ENCODE results near the gene SERPINB4. TPM values are rescaled to one million over a fixed set of nuclear protein-coding genes. Genes with fewer than 3 reads are reported as not detected.
"Not testable (repeated sequence)": the region's sequence is repeated elsewhere in the genome, so short reads cannot be mapped to it uniquely, and the experiment has no call there.

Gene SERPINB4
- total RNA-seq, 4 donors from 2014 or later: not detected

- ATAC-seq (ENCODE audit: low FRiP score): no peak
- DNase-seq (ENCODE audit: low spot score): no peak
- no peak for TF ChIP-seq CTCF (IDR thresholded peaks at IDR 0.05)
These were observed 2.9 kb upstream of the SERPINB4 start for GRCh38 chr18:63646936-63647335.

DNA sequence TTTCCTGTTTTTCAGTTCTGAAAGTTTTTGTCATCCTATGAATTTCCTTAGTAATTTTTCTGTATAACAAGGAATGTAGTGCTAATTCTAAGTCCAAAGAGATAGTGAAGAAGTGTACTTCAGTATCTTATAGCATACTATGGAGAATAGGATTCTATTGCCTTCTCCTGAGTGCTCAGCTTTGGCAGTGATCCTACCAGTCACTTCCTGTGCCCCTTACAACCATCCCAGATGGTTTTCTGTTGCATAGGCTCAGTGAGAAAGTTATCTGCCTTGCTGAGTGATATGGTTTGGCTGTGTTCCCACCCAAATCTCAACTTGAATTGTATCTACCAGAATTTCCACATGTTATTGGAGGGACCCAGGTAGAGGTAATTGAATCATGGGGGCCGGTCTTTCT is 638 bp upstream of the SERPINB4 start:
- not testable (repeated sequence) for DNase-seq (ENCODE audit: low spot score); ATAC-seq (ENCODE audit: low FRiP score)

GRCh38 chr18:63642668-63643356 is 1.2 kb downstream of the SERPINB4 start:
- not testable (repeated sequence) for ATAC-seq (ENCODE audit: low FRiP score); DNase-seq (ENCODE audit: low spot score)

DNA sequence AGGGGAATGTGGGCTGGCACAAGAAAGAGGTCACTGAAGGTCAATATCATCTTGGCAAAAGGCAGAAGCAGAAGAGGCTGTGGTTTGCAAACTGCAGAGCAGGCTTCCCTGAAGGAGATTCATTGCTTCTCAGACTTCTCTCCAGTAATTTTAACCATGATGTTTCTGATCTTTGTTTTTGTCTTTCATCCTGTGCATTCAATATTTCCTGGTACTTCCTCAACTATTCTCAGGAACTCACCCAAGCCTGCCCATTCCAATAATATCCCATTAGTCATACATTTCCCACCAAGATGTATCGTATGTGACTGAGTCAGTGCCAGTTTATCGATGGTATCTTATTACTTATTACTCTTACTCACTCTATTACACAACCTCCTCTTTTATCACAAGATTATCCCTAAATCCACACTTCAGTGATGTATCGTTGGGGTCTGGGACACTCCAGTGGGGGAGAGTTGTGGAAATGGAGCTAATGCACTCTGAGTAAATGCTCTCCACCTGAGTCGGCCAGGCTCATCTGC is 2.8 kb downstream of the SERPINB4 start:
- ATAC-seq (ENCODE audit: low FRiP score); DNase-seq (ENCODE audit: low spot score): not testable (repeated sequence)

DNA sequence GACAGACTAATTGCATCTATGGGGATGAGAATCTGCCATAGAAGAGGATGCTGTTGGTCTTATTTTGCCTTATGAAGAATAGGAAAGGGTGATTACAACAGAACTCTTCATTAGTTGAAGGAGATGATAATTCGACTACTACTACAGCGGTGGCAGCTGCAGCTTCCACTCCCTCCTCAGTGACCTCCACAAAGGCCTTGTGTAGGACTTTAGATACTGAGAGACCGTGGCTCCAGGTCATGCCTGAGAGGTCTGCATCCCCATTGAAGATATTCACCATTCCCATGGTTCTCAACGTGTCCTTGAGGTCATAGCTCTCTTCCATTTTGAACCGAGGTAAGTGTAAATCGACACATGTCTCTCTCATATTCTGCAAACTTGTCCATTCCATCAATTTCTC is 6.4 kb downstream of the SERPINB4 start:
- TF ChIP-seq CTCF (IDR thresholded peaks at IDR 0.05): no peak

GRCh38 chr18:63627819-63628218 is 16.2 kb downstream of the SERPINB4 start:
- ATAC-seq (ENCODE audit: low FRiP score): no peak
- no peak for DNase-seq (ENCODE audit: low spot score)
- TF ChIP-seq CTCF (IDR thresholded peaks at IDR 0.05): no peak

More for the DNA sequence above, 6.4 kb downstream of the SERPINB4 start:
- ATAC-seq (ENCODE audit: low FRiP score) (no peak), DNase-seq (ENCODE audit: low spot score) (no peak)

- DNase-seq (ENCODE audit: low spot score): no peak
- no peak for TF ChIP-seq CTCF (IDR thresholded peaks at IDR 0.05)
- no peak for ATAC-seq (ENCODE audit: low FRiP score)
These were observed 17.6 kb downstream of the SERPINB4 start for GRCh38 chr18:63626431-63626830.

GRCh38 chr18:63624863-63625262 is 19.2 kb downstream of the SERPINB4 start:
- DNase-seq (ENCODE audit: low spot score) (no peak), ATAC-seq (ENCODE audit: low FRiP score) (no peak)
- TF ChIP-seq CTCF (IDR thresholded peaks at IDR 0.05): no peak

Data from omental fat pad (tissue), 4 donors.